ENCODE results near the gene PKD2L2. TPM values are rescaled to one million over a fixed set of nuclear protein-coding genes. Genes with fewer than 3 reads are reported as not detected.
A peak's percentile ranks its signal among the peaks of the same experiment; 100 is the strongest.

The PKD2L2 gene
- total and polyA plus RNA-seq, 8 donors: 0.23 to 0.82 (median 0.39) TPM; not detected in 2

DNA sequence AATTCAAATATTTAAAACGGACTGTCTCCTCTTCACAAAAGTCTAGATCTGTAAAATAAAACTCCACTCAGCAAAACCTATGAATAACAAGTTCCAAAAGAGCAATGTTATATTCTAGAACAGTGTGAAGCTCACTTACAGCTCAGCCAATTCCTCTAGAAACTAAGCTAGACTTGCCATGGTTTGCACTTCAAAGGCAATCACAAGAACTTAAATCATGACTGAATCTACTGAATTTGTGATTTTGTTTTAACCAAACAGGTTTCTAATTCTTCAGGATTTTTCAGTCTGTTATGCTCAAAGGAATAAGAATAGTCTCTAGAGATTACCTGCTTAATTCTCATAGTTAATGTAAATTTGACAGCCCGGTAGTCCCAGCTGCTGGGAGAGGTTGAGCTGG lies 1.4 kb upstream of the PKD2L2 start:
- no peaks in the 10 kb centered on the region for H3K9me3 ChIP-seq
- no peak overlapping the region for H3K4me3 ChIP-seq
- TF ChIP-seq, protein P1, sequence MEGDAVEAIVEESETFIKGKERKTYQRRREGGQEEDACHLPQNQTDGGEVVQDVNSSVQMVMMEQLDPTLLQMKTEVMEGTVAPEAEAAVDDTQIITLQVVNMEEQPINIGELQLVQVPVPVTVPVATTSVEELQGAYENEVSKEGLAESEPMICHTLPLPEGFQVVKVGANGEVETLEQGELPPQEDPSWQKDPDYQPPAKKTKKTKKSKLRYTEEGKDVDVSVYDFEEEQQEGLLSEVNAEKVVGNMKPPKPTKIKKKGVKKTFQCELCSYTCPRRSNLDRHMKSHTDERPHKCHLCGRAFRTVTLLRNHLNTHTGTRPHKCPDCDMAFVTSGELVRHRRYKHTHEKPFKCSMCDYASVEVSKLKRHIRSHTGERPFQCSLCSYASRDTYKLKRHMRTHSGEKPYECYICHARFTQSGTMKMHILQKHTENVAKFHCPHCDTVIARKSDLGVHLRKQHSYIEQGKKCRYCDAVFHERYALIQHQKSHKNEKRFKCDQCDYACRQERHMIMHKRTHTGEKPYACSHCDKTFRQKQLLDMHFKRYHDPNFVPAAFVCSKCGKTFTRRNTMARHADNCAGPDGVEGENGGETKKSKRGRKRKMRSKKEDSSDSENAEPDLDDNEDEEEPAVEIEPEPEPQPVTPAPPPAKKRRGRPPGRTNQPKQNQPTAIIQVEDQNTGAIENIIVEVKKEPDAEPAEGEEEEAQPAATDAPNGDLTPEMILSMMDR (IDR thresholded peaks at IDR 0.05): no peak
- intact Hi-C loops (cut with DNase I): no loop called here
- H3K27me3 ChIP-seq: peaks cover 0 to 8% of the 10 kb centered on the region in 2 donors
- peaks cover 4 to 12% of the 10 kb centered on the region in 2 donors for H3K4me1 ChIP-seq
- ATAC-seq (no peak), DNase-seq (no peak)
- no peaks in the 10 kb centered on the region for H3K36me3 ChIP-seq
- H3K27ac ChIP-seq: no peak overlapping the region

DNA sequence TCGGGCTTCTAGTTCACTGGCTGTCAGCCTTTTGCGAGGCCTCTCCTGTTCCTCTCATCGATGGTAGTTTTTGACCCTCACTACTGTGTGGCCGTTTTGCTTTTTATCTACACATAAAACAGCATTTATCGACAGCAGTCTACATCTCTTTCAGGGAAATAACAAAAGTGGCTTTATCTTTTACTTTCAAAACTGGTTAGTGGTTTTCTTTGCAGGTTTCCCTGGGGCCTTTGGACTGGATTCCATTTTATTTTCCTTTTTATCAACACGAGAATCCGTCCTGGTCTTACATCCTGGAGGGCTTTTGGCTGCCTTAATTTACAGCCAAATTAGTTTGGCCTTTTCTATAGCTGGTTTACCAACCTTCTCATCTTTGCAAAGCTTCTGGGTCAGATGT lies 793 bp upstream of the PKD2L2 start:
- Histone ChIP-seq H3K27ac (peak overlapping the region; percentile 64 to 75), H3K4me1 (peaks cover 4 to 12% of the 10 kb centered on the region in 2 donors), H3K4me3 (peak overlapping the region; percentile 40 to 42), H3K36me3 (no peaks in the 10 kb centered on the region), H3K27me3 (peaks cover 0 to 8% of the 10 kb centered on the region in 2 donors), H3K9me3 (no peaks in the 10 kb centered on the region)
- TF ChIP-seq, protein P1 (IDR thresholded peaks at IDR 0.05): no peak
- intact Hi-C loops (cut with DNase I): no loop called here
- no peak for ATAC-seq
- peak in 1 of 4 donors; percentile 1 for DNase-seq

DNA sequence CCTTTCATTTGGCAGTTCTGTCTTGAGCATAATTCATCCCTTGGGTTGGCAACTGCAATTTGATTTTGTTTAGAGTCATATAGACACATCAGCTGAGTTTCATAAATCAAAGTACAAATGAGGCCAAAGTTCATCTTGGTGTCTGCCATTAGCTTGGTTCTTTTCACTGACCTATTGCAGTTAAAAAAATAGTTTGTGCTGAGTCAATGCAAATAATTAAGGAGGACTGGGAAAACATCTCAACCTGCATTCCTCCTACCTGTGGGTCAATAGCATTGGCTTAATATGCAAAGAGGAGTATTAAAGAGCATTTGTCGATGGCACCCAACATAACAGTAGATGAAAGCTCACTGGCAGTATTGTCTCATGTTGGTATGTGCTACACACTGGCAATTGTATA lies 1.6 kb downstream of the PKD2L2 start:
- ATAC-seq (peak; percentile 12), DNase-seq (no peak)
- Histone ChIP-seq H3K36me3 (no peaks in the 10 kb centered on the region), H3K27ac (no peak overlapping the region), H3K9me3 (no peaks in the 10 kb centered on the region), H3K4me3 (no peak overlapping the region), H3K27me3 (peaks cover 0 to 8% of the 10 kb centered on the region in 2 donors), H3K4me1 (peaks cover 4 to 12% of the 10 kb centered on the region in 2 donors)
- TF ChIP-seq, protein P1 (IDR thresholded peaks at IDR 0.05): no peak
- intact Hi-C loops (cut with DNase I): no loop called here

DNA sequence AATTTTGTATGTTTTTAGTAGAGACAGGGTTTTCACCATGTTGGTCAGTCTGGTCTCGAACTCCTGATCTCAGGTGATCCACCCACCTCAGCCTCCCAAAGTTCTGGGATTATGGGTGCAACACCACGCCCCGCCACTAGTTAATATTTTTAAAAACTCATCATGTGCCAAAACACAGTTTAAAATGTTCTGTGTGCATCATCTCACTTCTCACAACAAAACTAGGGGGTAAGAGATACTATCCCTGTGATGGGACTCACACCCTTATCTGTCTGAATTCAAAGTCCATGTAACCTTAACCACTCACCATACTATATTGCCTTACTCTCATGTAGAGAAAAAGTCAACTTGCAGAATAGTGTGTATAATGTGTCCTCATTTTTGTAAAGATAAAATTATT lies 2.6 kb downstream of the PKD2L2 start:
- no peak for ATAC-seq
- intact Hi-C loops (cut with DNase I): no loop called here
- no peaks in the 10 kb centered on the region for H3K36me3 ChIP-seq
- H3K27ac ChIP-seq: no peak overlapping the region
- H3K4me3 ChIP-seq: no peak overlapping the region
- no peak for DNase-seq
- no peaks in the 10 kb centered on the region for H3K9me3 ChIP-seq
- peaks cover 0 to 8% of the 10 kb centered on the region in 2 donors for H3K27me3 ChIP-seq
- peaks cover 4 to 12% of the 10 kb centered on the region in 2 donors for H3K4me1 ChIP-seq
- TF ChIP-seq, protein P1 (IDR thresholded peaks at IDR 0.05): no peak

DNA sequence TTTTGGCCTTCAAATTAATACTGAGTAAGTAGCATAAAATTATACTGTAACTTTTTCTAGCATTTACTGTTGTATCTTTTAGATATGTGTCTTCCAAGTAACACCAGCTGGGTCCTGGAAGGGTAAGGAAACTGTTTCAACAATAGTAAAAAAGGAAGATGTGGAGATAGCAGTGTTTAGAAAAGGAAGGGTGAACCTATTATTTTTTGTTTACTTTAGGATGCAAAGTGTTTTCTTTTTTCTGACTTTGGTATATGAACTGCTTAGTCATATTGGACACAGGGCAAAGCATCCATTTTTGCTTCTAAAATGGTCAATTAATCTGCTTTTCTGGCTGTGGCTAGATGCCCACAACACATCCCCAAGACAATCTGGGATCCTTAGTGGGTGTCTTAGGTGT lies 5.3 kb downstream of the PKD2L2 start:
- Histone ChIP-seq H3K9me3 (no peaks in the 10 kb centered on the region), H3K4me3 (no peak overlapping the region), H3K27ac (no peak overlapping the region), H3K4me1 (peaks cover 0 to under 1% of the 10 kb centered on the region in 2 donors), H3K27me3 (peaks cover 0 to 1% of the 10 kb centered on the region in 2 donors), H3K36me3 (no peaks in the 10 kb centered on the region)
- ATAC-seq (no peak), DNase-seq (no peak)
- TF ChIP-seq, protein P1 (IDR thresholded peaks at IDR 0.05): no peak
- intact Hi-C loops (cut with DNase I): no loop called here

All from left lung (tissue), 10 donors.